G401.6 (cell line): Measurements from ENCODE around the gene CHAC1.

Experiments
- FAIRE-seq: peaks from 2 replicates; lab custom pipeline; 2012; peaks lifted over from hg19 to GRCh38; lab: Jason Lieb, UNC

The CHAC1 gene

DNA sequence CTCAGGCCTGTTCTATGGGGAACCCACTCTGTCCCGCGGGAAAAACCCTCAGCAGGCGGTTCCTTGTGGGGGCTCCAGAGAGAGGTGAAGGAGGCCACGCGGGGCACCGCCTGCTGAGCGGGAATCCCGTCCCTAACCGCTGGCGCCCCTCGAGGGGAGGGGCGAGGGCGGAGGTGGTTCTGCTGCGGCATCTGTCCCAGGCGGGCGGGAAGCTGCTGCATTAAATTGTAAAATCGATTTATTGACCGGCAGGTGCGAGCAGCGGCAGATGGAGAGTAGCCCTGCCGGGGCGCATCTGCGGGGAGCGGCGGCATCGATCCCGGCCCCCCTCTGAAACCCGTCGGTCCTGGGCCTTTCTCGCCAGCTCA lies 27.8 kb upstream of the CHAC1 start:
- FAIRE-seq = no peak

DNA sequence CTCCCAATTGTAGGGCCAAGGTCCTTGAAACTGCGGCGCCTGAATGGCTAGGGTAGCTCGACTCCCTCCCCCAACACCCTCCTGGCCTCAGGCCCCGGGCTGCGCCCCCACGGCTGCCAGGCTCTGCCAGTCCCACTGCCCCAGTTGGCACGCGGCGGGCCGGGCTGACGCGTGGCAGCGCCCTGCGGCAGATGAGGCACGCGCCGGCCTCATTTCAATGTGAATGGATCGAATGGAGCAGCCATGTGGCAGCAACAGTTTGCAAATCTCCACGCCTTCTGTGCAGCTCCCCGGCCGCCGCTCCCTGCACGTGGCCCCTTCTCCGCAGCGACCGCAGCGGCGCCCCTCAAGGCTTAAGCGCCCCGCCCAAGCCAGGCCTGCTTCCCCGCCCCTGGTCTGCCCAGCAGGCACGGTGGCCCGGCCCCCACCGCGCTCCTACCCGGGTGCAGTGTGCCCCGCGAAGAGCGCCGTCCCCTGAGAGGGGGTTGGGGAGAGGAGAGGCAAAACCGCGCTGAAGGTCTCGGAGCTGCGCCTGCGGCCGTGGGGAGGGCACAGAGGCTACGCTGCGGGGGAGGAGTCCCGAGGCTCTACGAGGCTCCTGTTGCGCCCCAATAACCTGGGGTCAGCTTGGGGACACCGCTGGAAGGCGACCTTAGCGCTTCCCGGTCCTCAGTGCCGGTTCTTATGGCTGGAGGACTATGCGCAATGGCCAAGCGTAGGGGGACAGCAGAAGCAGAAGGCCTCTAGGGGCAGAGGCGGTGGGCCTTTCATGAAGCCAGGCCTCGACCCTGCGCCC lies 27.2 kb upstream of the CHAC1 start:
- no peak for FAIRE-seq

DNA sequence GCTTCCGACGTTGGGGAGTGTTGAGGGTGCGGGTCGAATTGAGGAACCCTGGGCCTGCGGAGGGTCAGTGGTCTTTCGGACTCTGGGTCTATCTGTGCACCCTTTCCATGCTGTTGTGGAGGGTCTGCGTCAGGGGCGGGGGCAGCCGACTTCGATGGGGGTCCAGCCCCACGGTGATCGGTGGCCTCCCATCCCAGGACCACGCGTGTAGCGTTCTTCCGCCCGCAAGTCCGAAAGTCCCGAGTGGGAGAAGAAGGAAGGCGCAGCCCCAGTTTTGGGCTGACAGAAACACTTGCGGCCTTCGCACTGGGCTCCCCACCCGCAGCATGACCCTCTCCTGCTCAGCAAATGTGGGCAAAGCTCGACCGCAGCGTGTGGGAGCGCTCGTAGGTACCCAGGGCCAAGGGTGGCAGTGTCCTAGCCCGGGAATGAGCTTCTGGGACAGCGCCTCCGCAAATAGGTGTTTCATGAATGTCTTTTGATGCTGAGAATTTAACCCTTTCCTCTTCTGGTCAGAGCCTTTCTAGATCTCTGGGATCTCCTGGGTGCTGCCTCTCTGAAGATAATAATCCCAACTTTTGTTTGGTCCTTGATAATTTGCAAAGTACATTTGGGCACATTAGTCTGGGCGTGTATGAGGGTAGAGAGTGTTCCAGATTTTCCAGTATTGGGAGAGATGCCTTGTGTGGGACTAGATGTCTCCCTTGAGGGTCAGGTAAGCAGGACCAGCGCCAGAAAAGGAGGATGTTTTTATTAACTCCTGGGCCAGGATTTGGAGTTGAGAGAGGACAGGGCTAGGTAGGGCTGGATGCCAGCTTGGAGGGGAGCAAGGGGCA lies 26.4 kb upstream of the CHAC1 start:
- FAIRE-seq = no peak

DNA sequence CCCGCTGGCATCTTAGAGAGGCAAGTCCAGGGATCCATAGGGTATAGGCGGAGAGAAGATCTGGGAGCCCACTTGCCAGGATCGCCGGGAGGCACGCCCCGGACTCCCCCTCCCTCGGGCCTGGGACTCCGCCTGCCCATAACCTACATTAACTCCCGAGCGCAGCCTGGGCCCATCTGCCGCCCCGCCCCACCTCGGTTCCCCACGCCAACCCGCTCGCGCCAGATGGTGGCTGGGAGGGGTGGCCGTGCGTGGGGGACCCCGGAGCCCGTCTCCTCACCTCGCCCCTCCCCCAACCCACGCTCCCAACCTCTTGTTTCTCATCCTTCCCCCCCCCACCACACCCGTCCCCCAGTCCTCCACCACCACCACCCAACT lies 25.8 kb upstream of the CHAC1 start:
- FAIRE-seq = no peak

DNA sequence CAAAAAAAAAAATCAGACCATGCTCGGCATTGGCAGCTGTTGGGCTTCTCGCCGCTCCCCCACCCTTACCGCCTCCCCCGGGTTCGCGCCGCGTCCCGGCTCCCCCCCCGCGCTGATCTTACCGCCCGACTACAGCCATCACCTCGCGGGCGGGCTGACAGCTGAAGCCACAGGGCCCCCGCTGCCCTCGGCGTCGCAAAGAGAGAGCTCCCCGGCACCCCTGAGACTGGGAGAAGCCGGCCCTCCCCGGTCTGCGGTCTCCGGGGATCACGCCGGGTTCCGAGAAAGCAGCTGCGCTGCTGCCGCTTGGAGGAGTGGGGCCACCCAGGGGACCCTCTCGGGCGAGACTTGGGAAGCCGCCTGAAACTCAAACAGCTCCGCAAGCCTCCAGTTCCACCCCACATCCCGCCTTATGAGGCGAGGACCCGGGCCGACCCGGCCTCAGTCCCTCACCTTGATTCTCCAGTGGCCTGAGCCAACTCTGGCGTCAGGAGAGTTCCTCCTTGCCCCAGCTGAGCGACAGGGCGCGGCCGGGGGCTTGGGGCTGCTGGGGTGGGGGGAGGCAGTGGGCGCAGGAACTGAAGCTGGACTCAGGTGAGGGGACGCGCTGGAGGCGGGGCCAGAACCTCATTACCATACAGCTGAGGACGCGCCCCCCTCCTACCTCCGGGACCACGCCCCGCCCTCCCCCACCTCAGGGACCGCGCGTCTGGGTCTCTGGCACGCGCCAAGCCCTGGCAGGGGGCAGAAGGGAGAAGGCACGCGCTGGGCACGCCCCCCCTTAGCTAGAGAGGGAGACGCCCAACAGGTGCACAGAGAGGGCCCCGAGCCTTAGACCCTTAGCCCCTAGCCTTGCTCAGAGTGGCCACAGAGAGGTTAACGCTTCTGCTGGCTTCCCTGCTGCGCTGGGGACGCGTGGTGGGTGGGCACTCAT lies 25.1 kb upstream of the CHAC1 start:
- FAIRE-seq = no peak

DNA sequence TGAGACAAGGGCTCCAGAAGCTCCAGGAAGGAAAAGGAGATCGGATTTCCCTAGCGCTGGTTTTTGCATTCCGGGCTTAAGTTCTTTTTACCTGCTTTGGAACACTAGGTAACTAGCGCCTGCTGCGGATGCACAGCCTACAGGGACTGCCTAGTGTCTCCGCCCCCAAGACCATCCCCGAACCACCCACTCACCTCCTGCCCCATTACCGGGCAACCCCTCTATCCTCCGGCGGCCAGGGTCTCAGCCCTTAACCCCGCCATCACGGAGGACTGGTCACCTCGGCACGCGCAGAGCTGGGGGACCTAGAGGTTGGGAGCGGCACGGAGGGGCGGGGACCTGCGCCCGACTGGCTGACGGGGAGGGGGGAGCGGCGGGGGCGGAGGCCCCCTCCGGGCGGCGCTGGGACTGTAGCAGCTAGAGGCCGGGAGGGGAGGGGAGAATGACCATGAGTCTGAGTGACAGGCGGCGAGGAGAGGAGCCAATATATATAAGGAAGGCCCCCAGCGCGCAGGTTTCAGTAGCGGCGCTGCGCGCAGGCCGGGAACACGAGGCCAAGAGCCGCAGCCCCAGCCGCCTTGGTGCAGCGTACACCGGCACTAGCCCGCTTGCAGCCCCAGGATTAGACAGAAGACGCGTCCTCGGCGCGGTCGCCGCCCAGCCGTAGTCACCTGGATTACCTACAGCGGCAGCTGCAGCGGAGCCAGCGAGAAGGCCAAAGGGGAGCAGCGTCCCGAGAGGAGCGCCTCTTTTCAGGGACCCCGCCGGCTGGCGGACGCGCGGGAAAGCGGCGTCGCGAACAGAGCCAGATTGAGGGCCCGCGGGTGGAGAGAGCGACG lies 24.2 kb upstream of the CHAC1 start, which contains the start of gene DLL4:
TSS of gene DLL4 (plus strand) at position 520 of the 839 bp plus-strand sequence. CDS start 329 bp downstream, outside the sequence.
- no peak for FAIRE-seq

DNA sequence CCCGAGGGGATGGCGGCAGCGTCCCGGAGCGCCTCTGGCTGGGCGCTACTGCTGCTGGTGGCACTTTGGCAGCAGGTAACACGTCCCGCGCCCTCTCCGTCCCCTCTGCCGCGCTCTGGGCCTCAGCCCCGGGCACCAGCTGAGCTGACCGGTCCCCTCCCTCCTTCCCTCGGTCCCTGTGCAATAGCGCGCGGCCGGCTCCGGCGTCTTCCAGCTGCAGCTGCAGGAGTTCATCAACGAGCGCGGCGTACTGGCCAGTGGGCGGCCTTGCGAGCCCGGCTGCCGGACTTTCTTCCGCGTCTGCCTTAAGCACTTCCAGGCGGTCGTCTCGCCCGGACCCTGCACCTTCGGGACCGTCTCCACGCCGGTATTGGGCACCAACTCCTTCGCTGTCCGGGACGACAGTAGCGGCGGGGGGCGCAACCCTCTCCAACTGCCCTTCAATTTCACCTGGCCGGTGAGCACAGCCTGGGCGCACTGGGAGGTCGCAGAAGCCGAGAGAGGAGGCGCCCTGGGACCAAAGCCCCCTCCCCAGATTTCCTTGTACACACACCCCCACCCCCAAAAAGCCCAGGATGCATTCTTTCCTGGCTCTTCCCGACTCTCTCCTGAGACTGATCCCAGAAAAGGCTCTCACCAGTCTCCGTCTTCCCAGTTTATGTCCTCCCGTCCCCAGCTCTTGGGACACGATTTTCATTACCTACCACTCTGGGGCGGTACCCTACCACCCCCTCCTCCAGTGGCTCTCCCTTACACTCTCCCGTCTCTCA lies 23.4 kb upstream of the CHAC1 start:
- no peak for FAIRE-seq

DNA sequence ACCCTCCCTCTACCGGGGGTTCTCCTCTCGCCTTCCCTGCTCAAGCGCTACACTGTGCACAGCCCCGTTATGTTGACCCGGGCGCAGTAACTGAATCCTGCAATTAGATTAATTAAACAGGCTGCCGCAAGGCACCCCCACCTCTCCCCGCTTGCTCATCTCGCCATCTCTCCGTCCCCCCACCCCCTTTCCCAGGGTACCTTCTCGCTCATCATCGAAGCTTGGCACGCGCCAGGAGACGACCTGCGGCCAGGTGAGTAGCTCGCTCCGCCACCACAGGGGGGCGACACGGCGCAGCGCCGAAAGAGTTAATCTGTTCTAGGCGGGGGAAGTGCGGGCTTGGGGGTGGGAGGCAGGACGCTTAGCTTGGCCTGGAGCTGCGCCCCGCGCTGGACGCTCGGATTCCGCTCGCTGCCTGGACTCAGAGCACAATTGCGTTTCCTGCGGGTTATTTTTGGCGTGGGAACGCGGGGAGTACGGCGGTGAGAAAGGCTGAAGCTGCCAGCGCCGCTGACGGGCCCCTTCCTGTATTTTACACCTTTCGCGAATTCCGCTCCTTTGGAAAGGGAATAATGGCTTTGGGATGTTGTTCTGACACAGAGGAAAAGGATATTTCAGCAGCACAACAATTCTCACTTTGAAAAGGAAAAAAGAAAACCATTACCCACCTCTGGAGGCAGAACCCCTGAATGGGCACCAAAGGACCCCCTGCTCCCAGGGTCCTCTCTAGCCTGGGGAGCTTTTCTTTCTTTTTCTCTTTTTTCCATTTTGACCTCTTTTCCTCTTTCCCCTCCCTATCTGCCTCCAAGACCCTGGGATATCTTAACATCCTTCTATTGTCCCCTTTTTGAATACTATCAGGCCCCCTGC lies 22.6 kb upstream of the CHAC1 start:
- FAIRE-seq = no peak

DNA sequence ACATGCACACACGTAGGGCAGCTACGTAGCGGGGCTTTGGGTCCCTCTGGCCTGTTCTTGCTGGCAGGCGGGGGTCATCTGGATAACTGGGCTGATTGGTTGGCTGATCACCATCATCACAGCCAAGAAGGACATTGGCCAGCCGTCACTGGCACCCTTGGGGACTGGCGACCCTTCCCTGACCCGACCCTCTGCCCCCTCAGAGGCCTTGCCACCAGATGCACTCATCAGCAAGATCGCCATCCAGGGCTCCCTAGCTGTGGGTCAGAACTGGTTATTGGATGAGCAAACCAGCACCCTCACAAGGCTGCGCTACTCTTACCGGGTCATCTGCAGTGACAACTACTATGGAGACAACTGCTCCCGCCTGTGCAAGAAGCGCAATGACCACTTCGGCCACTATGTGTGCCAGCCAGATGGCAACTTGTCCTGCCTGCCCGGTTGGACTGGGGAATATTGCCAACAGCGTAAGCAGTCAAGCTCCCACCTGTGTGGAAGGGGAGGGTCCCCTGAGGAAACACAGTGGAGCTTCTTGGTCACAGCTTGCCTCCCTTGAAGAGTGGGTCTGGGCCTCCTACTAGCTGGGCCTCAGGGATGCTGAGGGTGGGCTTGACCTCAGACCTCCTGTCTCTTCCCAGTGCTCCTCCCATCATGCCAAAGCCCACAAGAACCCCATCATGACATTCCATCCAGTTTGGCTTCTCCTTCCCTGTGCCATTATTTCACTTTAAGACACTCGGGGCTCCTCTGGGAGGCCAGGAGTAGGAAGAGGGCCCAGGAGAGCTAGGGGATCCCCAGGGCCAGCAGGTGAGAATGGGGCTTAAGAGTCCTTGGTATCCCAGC lies 21.8 kb upstream of the CHAC1 start:
- FAIRE-seq = no peak

DNA sequence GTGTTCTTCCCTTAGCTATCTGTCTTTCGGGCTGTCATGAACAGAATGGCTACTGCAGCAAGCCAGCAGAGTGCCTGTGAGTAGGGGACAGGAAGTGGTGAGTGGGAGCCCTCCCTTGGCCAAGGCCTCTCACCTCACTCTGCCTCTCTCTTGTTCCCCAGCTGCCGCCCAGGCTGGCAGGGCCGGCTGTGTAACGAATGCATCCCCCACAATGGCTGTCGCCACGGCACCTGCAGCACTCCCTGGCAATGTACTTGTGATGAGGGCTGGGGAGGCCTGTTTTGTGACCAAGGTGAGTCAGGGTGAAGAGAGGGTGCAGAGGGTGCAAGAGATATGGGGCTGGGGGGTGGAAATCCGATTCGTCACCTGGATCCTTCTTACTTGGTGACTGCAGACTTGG lies 21.1 kb upstream of the CHAC1 start:
- FAIRE-seq = no peak

DNA sequence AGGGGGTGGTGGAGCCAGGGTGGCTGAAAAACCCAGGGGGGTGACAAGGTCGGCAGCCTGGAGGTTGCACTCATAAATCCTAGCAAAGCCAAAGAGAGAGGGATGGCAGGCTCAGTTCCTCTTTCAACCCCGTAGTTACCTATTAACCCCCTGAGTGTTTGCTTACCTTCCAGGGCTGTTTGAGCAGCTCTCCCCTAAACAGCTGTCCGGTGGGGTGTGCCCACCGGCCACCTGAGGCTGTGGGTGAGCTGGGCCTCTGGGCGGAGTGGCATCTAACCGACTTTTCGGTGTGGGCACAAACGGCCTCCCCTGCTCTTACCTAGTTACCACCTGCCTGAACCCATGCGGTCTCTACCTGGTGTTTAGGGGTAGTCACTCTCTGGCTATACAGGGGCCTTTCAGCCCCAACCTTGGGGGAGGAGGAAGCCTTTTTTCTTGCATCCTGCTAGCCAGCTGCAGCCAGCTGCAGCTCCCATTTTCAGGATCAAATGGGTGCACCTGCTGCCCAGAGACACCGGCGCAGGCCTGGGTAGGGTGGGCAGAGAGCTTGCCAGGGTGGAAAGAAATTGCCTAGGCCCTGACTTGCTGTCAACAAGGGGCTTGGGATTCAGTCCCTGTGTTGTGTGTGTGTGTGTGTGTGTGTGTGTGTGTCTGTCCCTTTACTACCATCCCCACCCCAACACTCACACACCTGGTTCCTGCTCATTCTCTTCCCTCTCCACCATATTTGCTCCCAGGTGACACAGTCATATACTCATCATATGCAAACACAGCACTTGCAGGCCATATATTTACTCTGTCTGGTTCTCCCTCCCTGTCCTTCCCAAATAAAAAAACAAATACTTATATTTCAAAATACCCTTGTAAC lies 20.4 kb upstream of the CHAC1 start:
- no peak for FAIRE-seq

DNA sequence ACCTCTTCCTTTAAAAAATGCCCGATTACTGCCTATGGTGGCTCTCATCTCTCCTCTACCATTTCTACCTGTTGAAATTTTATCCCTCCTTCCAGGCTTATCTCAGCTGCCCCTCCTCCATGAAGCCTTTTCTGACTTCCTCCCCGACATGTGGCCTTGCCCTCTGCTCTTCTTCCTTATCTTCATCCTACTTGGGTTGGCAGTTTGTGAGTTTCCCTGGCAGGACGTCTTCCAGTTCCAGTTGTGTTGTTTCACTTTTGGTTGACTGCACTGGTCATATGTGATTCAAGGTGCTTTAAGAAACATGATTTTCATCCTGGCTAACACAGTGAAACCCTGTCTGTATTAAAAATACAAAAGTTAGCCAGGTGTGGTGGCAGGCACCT lies 19.8 kb upstream of the CHAC1 start:
- no peak for FAIRE-seq

DNA sequence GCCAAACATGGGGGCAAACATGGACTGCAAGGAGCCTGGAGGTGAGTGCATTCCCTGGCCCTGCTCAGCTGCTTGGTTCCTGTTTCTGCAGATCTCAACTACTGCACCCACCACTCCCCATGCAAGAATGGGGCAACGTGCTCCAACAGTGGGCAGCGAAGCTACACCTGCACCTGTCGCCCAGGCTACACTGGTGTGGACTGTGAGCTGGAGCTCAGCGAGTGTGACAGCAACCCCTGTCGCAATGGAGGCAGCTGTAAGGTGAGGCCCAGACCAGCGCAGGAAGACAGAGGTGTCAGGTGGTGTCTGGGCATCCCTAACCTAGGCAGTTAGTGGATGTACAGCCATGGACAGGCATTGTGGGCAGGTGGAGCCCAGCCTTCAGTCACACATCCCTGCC lies 18.8 kb upstream of the CHAC1 start:
- FAIRE-seq = no peak

DNA sequence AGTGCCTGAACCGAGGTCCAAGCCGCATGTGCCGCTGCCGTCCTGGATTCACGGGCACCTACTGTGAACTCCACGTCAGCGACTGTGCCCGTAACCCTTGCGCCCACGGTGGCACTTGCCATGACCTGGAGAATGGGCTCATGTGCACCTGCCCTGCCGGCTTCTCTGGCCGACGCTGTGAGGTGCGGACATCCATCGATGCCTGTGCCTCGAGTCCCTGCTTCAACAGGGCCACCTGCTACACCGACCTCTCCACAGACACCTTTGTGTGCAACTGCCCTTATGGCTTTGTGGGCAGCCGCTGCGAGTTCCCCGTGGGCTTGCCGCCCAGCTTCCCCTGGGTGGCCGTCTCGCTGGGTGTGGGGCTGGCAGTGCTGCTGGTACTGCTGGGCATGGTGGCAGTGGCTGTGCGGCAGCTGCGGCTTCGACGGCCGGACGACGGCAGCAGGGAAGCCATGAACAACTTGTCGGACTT lies 17.0 kb upstream of the CHAC1 start:
- FAIRE-seq = no peak

DNA sequence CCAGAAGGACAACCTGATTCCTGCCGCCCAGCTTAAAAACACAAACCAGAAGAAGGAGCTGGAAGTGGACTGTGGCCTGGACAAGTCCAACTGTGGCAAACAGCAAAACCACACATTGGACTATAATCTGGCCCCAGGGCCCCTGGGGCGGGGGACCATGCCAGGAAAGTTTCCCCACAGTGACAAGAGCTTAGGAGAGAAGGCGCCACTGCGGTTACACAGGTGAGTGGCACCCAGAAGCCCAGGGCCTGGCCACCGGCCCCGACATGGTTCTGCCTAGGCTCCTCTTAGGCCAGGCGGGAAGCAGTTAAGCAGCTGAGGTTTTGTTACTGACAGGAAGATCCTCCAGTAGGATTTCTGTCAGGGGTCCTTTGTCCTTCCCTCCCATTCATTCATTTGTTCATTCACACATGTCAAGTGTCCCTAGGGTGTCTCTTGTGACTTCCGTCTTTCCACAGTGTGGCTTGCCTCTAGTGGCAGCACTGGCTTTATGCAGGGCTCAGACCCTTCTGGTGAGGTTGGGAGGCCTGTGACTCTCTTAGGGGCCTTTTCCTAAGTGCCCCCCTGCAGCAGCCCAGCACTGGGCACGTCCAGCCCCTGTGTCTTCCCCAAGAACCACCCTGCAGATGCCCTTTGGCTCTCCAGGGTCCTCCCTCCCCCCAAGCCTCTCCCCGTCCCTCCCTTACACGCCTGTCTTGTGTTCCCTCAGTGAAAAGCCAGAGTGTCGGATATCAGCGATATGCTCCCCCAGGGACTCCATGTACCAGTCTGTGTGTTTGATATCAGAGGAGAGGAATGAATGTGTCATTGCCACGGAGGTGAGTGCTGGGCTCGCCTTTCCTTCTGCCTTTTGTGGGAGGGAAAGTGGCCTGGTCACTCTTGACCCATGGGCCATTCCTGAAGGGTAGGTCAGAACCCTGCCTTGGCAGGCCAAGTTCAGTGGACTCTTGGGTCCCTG lies 16.3 kb upstream of the CHAC1 start:
- FAIRE-seq = no peak

DNA sequence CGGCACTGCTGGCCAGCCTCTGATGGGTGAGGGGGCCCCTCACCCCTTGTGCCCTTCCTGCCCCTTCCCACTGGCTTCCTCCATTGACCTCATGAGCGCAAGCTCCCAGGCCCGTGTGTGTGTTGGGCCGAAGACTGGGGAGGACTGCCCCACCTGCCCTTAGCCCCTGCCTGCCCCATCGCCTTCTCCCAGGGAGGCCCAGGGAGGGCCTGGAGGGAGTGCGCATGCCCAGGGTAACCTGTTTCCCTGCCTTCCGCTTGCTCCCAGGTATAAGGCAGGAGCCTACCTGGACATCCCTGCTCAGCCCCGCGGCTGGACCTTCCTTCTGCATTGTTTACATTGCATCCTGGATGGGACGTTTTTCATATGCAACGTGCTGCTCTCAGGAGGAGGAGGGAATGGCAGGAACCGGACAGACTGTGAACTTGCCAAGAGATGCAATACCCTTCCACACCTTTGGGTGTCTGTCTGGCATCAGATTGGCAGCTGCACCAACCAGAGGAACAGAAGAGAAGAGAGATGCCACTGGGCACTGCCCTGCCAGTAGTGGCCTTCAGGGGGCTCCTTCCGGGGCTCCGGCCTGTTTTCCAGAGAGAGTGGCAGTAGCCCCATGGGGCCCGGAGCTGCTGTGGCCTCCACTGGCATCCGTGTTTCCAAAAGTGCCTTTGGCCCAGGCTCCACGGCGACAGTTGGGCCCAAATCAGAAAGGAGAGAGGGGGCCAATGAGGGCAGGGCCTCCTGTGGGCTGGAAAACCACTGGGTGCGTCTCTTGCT lies 15.3 kb upstream of the CHAC1 start:
- no peak for FAIRE-seq
